Measurements from ENCODE around the gene BDNF. TPM values are rescaled to one million over a fixed set of nuclear protein-coding genes. Genes with fewer than 3 reads are reported as not detected.

Gene BDNF
- total and polyA plus RNA-seq, 2 experiments from 2014 or later: 5.1 to 5.2 TPM

- TF ChIP-seq REST (IDR thresholded peaks at IDR 0.05; ENCODE audit: unreplicated experiment): no peak
- no peak for TF ChIP-seq POLR2AphosphoS5 (IDR thresholded peaks at IDR 0.05; ENCODE audit: low read depth)
Observed at GRCh38 chr11:27678242-27678641, 22.0 kb downstream of the BDNF start (continued).

GRCh38 chr11:27677108-27677507 is 23.1 kb downstream of the BDNF start:
- H3K27ac Mint-ChIP-seq: no peak overlapping the region
- Histone ChIP-seq H3K4me2 (no peak overlapping the region), H4K20me1 (replicated peaks; ENCODE audit: insufficient read depth) (no peaks in the 10 kb centered on the region), H3K9me2 (ENCODE audit: insufficient read depth) (peaks cover 4% of the 10 kb centered on the region; the same call in 1 of the 2 replicates), H3K27me3 (ENCODE audit: insufficient read depth) (no peaks in the 10 kb centered on the region), H2AFZ (no peak overlapping the region), H3F3A (replicated peaks; ENCODE audit: low read depth) (no peaks in the 10 kb centered on the region), H3K27ac (ENCODE audit: low read depth) (no peak overlapping the region), H3K79me2 (replicated peaks; ENCODE audit: insufficient read depth) (peaks cover 29% of the 10 kb centered on the region), H3K4me1 (ENCODE audit: insufficient read depth) (peaks cover 24% of the 10 kb centered on the region), H3K4me3 (no peak overlapping the region), H3K36me3 (ENCODE audit: insufficient read depth) (no peaks in the 10 kb centered on the region)
- TF ChIP-seq ETS1 (IDR thresholded peaks at IDR 0.05) (no peak), CREB1 (CRISPR knock-in tag; IDR thresholded peaks at IDR 0.05; ENCODE audit: low read depth) (no peak), REST (IDR thresholded peaks at IDR 0.05; ENCODE audit: unreplicated experiment) (no peak), NANOG (IDR thresholded peaks at IDR 0.05; ENCODE audit: borderline replicate concordance) (no peak), ZNF114 (CRISPR knock-in tag; IDR thresholded peaks at IDR 0.05) (no peak)
- no peaks in the 10 kb centered on the region for H3K36me3 Mint-ChIP-seq (ENCODE audit: low read depth)
- no peak for ATAC-seq
- H3K4me1 Mint-ChIP-seq: peaks cover 25% of the 10 kb centered on the region
- no peaks in the 10 kb centered on the region for H3K9me3 Mint-ChIP-seq
- H3K27me3 Mint-ChIP-seq (ENCODE audit: insufficient read depth, low read depth, poor library complexity): no peaks in the 10 kb centered on the region
- no peak overlapping the region for H3K4me3 Mint-ChIP-seq
- no peak for DNase-seq (ENCODE audit: low spot score)

Measured in GM23338 (cell line).